NK-92 (cell line): Measurements from ENCODE around the gene NUDT5.
"Not testable (repeated sequence)": the region's sequence is repeated elsewhere in the genome, so short reads cannot be mapped to it uniquely, and the experiment has no call there.

Source experiments
- DNase-seq: peaks from one replicate; lab custom pipeline; 2025; ENCODE audit not compliant: unreplicated experiment; lab: John Stamatoyannopoulos, UW

Gene NUDT5

DNA sequence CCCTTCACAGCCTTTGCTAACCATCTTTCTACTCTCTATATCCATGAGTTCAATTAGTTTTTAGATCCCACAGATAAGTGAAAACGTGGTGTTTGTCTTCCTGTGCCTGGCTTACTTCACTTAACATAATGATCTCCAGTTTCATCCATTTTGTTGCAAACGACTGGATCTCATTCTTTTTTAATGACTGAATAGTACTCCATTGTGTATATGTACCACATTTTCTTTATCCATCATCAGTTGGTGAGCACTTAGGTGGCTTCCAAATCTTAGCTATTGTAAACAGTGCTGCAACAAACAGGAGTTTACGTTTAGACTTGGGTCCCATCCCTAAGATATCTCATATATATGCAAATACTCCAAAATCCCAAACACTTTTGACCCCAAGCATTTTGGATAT lies 9.4 kb upstream of the NUDT5 start:
- no peak for DNase-seq

- no peak for DNase-seq
These were observed 6.5 kb upstream of the NUDT5 start for GRCh38 chr10:12202226-12202625.

DNA sequence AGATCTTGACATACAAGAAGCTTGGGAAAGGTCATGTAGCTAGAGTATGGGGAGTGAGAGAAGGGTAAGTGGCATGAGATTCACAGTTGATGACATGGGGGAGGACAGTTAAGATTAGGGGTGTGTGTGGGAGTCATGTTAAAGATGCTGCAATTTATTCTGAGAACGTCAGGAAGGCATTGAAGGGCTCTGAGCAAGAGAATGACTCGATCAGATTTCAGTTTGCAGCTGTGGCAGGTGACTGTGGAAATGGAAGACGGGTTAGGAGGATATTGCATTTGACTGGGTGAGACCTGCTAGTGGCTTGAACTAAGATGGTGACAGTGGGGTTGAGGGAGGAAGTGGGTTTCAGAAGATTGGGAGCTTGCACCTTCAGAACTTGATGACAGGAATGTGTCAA lies 5.9 kb upstream of the NUDT5 start:
- no peak for DNase-seq

DNA sequence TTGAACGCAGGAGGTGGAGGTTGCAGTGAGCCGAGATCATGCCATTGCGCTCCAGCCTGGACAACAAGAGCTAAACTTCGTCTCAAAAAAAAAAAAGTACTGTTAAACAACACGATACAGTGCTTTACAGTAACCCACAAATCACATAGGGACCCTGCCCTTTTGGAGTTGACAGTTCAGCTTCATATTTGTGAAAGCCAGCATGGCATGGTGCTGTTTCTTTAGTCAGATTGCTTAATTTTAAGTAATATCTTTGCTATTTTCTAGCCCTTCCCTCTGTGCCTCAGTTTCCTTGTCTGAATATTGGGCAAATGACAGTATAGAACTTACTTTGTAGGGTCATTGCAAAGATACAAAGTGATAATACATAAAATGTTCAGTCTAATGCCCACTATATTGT lies 5.2 kb upstream of the NUDT5 start:
- no peak for DNase-seq

- DNase-seq = no peak
These were observed 2.5 kb upstream of the NUDT5 start for GRCh38 chr10:12198156-12198555.

- no peak for DNase-seq
These were observed 980 bp upstream of the NUDT5 start for GRCh38 chr10:12196531-12197211.

GRCh38 chr10:12195281-12195602 lies 449 bp downstream of the NUDT5 start:
- no peak for DNase-seq

DNA sequence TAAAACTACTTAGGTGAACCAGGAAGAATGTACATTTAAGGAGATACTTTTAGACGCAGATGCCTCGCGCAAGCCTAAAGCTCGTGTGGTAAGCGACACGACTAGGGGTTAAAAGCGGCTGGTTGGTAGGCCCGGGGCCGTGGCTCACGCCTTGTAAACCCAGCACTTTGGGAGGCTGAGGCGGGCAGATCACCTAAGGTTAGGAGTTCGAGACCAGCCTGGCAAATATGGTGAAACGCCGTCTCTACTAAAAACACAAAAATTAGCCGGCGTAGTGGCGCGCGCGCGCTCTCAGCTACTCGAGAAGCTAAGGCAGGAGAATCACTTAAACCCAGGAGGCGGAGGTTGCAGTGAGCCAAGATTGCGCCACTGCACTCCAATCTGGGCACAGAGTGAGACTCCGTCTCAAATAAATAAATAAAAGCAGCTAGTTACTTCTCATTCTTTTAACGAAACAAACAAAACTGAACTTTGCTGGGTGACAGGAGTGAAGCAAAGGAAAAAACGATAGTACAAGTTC lies 879 bp downstream of the NUDT5 start:
- DNase-seq = no peak

DNA sequence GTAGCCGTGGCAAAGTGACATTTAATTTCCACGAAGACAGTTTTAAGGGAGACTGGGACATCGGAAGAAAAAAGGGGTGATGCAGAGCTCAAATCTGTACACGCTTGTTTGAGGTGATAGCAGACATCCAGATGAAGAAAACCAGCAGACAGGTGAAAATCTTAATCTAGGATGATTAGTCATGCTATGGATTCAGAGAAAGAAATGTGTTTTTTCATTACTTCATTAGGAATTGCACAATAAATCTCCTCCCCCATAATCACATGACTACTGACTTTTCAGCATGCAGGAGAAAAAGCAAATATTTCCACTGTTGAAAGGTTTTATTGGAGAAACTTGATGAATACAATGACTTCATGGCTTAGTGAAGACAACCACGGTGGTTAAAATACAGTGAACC lies 2.5 kb downstream of the NUDT5 start:
- no peak for DNase-seq

DNA sequence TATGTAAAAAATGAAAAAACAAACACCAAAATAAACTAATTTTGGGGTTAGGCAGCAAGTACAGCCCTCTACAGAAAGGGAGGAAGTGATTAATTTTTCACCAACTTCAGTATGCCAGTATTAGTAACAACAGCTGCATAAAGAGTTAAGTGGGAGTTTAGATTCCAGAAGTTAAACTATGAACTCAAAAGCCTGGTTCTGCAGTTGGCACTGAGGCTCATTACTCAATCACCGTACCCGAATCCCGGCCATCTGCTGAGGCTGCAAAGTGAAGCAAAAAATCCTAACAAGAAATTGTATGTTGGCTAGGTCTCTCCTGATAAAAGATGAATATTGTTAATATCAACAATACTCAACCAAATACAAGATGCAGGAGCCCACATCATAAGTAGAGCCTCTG lies 4.0 kb downstream of the NUDT5 start:
- DNase-seq = no peak

DNA sequence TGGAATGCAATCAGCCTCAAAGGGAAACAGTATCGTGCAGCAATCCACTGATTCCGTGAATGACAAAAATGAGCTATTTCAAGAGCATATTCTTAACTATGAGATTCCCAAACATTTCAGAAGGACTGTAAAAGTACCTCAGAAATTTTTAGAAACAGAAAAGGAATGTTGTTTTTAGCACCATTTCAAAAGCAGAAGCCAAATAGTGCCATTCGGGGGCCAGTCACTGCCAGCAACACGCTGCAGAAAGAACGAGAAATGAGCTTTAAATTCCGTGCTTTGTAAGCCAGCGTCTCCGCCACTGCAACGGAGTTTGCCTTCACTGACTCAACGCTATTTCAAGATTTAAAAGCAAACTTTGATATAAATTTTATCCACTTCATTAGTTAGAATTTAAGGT lies 6.3 kb downstream of the NUDT5 start:
- no peak for DNase-seq

DNA sequence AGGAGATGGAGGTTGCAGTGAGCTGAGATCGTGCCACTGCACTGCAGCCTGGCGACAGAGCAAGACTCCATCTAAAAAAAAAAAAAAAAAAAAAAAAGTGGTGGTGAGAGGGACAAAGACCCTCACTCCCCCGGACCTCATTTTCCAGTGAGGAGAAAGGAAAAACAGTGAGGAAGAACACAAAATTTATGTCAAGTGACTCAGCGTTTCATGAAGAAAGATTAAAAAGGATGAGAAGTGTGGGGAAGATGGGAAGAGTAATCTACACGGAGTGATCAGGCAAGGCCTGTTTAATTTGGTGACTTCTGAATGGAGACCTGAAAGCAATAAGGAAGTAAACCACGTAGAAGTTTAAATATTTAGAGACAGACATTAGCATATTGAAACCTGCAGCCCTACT lies 7.0 kb downstream of the NUDT5 start:
- no peak for DNase-seq

GRCh38 chr10:12187321-12187905 lies 8.3 kb downstream of the NUDT5 start:
- no peak for DNase-seq

DNA sequence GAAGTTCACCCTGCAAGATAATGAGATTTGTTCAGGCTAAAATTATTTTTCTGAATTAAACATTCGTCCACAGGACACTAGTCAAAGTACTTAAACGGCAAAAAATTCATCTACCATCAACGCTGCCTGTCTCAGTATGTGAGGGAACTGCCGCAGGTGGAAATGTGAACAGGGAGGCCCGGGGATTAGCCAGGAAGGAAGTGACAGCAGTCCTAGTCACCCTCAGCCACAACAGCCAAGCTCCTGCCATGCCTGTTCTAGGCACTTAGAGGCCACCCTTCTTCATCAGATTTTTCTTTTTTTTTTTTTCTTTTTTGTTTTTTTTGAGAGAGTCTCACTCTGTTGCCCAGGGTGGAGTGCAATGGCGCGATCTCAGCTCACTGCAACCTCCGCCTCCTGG lies 9.4 kb downstream of the NUDT5 start:
- no peak for DNase-seq

DNA sequence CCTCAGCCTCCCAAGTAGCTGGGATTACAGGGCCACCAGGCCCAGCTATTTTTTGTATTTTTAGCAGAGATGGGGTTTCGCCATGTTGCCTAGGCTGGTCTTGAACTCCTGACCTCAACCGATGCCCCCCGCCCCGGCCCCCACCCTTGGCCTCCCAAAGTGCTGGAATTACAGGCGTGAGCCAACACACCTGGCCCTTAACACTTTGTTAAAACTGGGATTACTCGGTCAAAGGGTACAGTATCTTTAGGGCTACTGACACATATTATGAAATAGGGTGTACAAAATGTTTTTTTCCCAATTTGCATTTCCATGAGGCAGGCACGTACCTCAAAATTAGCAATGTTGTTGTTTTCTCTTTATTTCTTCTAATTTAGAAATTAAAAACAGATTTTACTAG lies 11.5 kb downstream of the NUDT5 start:
- no peak for DNase-seq

GRCh38 chr10:12181065-12181775 lies 14.5 kb downstream of the NUDT5 start:
- DNase-seq = no peak

DNA sequence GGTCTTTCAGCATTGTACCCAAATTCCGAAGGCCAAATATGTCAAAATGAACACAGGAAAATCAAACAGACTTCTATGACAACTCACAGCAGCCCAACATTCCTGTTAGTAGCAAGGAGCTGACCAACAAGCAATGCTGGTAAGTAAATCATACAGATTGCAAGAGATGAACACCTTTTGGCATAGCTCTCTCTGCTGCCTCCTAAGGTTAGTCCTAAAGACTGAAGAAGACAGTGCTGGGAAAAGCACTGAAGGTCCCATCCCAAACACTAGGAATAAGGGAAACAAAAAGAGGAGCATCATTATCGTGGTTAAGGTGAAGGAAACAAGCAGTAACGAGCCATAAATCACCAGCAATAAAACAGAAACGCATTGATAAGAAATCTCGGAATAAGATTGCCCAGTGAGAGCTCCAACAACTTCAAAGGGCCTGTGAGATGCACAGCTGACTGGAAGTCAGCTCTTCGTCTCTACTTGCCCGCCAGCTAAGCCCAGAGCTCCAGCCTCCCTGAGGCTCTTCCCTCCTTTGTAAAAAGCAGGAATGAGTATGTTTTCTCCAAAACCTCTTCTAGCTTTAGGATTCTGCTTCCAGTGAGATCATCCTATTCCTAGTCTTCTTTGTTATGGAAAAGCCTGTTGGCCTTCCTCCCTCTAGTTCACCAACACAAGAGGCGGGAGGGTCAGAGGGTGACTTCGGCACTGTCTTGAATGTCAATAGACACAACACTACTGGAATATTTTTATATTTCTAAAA lies 15.3 kb downstream of the NUDT5 start:
- no peak for DNase-seq

DNA sequence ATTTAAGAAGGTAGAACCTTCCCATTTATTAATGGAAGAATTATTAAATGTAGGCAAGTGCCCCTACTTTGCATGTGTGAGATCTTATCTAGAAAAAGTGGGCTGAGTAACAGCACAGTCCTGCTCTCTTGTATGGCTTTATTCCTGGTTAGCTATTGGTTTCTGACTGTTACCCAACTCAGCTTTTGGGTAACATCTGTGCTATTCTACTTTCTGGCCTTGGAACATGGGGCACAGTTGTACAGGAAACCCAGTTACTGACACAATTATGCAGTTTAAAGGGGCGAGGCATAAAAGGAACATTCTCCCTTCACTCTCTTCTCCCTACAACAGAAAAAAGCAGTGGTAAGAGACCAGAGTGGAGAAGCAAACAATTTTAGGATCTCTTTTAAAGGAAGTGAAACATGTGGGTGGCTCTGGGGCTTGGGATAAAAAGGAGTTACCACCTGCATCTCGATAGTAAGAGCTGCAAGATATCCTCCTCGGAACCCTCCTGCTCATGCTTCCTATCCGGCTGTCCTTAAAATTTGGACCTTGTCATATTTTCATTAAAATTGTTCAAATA lies 16.0 kb downstream of the NUDT5 start:
- no peak for DNase-seq

DNA sequence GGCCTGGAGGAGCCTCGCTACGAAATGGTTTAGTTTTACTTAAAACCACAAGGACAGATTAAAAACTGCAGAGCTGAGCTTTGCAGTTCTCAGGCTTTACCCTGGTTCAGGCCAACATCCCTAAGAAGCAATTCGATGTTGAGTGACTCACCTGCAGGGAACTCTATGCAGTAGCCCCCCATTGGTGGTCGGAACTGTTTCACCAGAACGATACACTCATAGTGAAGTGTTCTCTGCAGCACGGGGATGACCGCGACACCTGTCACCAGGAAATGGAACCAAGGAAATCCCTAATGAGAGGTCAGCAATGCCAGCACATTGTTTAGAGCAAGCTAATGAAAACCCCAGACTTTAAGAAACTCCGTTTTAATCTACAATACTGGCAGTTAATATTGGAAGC lies 18.0 kb downstream of the NUDT5 start:
- DNase-seq = no peak

- not testable (repeated sequence) for DNase-seq
These were observed 24.2 kb downstream of the NUDT5 start for GRCh38 chr10:12171512-12171911.

- no peak for DNase-seq
These were observed 29.5 kb downstream of the NUDT5 start for GRCh38 chr10:12165999-12166775.
